GM18499 (cell line): ENCODE measurements around the gene FAM117A.
A peak's percentile ranks its signal among the peaks of the same experiment; 100 is the strongest.

ENCODE experiments used
- ATAC-seq: cut with Tn5 transposase; IDR thresholded peaks from one replicate; pipeline ENCODE4 v1.9.1; 2021; ENCODE audit warnings: moderate number of reproducible peaks; ENCODE audit not compliant: insufficient read depth, unreplicated experiment

FAM117A gene

GRCh38 chr17:49763735-49764558 is at the start of gene FAM117A:
TSS of gene FAM117A (minus strand) at chr17:49764131. CDS start at chr17:49764087, 44 bp downstream.
- ATAC-seq, result peak; percentile 84

GRCh38 chr17:49809056-49809455 is 45.1 kb upstream of the FAM117A start:
- no peak for ATAC-seq

GRCh38 chr17:49798738-49799137 is 34.8 kb upstream of the FAM117A start:
- no peak for ATAC-seq

- ATAC-seq, result no peak
These were observed 34.3 kb upstream of the FAM117A start for GRCh38 chr17:49798182-49798581.

GRCh38 chr17:49795372-49795771 is 31.4 kb upstream of the FAM117A start:
- ATAC-seq, result no peak

GRCh38 chr17:49793309-49793708 is 29.4 kb upstream of the FAM117A start:
- ATAC-seq, result no peak

- ATAC-seq, result no peak
These were observed 25.3 kb upstream of the FAM117A start for GRCh38 chr17:49789243-49789578.

- peak; percentile 85 for ATAC-seq
These were observed 24.7 kb upstream of the FAM117A start, which contains the start of gene KAT7 for GRCh38 chr17:49788478-49789242. TSS of gene KAT7 (plus strand) at chr17:49788681. CDS start at chr17:49788835, 154 bp downstream.

GRCh38 chr17:49787884-49788477 is 24.1 kb upstream of the FAM117A start:
- ATAC-seq, result no peak

GRCh38 chr17:49784636-49785035 is 20.7 kb upstream of the FAM117A start:
- ATAC-seq, result no peak

GRCh38 chr17:49783791-49784190 is 19.9 kb upstream of the FAM117A start:
- ATAC-seq, result no peak

- no peak for ATAC-seq
These were observed 19.3 kb upstream of the FAM117A start for GRCh38 chr17:49783071-49783715.

GRCh38 chr17:49779739-49780231 is 15.9 kb upstream of the FAM117A start:
- no peak for ATAC-seq

GRCh38 chr17:49779156-49779738 is 15.3 kb upstream of the FAM117A start:
- ATAC-seq, result no peak

- no peak for ATAC-seq
These were observed 13.6 kb upstream of the FAM117A start for GRCh38 chr17:49777563-49777962.

GRCh38 chr17:49776551-49777300 is 12.8 kb upstream of the FAM117A start:
- ATAC-seq, result no peak

GRCh38 chr17:49775546-49776260 is 11.8 kb upstream of the FAM117A start:
- ATAC-seq, result no peak

- ATAC-seq, result no peak
These were observed 3.1 kb upstream of the FAM117A start for GRCh38 chr17:49766918-49767530.
